Gastrocnemius medialis (tissue), 4 donors: ENCODE data around the gene GEMIN7. TPM values are rescaled to one million over a fixed set of nuclear protein-coding genes. Genes with fewer than 3 reads are reported as not detected.

Experiments
- ATAC-seq, 2 donors: fragments of 150-250 bp; one replicate each; pipeline ENCODE4 v1.9.1; 2016
- DNase-seq, 2 donors: peaks; one replicate each; pipeline ENCODE4 v3.0.0-alpha.2; 2019
- H3K27ac ChIP-seq, 4 donors: fragments of 200-600 bp; sonication (generic); 1 replicate in 1 of 4; 2 replicates in 3 of 4; pipeline ENCODE4 v1.5.1; 2016 to 2018; ENCODE audit warnings: mild to moderate bottlenecking in 2 of 4, moderate library complexity in 1 of 4
- H3K27me3 ChIP-seq, 3 donors: fragments of 200-600 bp; sonication (generic) in 2 of 3; 1 replicate in 1 of 3; 2 replicates in 2 of 3; pipeline versions ENCODE4 v1.5.1 to v1.6.0; 2016 to 2019; ENCODE audit warnings: mild to moderate bottlenecking in 1 of 3, moderate library complexity in 1 of 3
- H3K36me3 ChIP-seq, 2 donors: fragments of 200-600 bp; sonication (generic) in 1 of 2; one replicate each; pipeline ENCODE4 v1.5.1; 2017 to 2018
- H3K4me1 ChIP-seq, 2 donors: fragments of 200-600 bp; sonication (generic) in 1 of 2; one replicate each; pipeline ENCODE4 v1.5.1; 2016 to 2017; ENCODE audit warnings: mild to moderate bottlenecking in 2 of 2
- H3K4me3 ChIP-seq, 4 donors: fragments of 200-600 bp; sonication (generic) in 3 of 4; 1 replicate in 1 of 4; 2 replicates in 3 of 4; pipeline ENCODE4 v1.5.1; 2016 to 2019; ENCODE audit warnings: mild to moderate bottlenecking in 2 of 4
- H3K9me3 ChIP-seq, 3 donors: fragments of 200-600 bp; sonication (generic) in 2 of 3; 1 replicate in 1 of 3; 2 replicates in 2 of 3; pipeline ENCODE4 v1.5.1; 2016 to 2019
- CTCF ChIP-seq, 5 experiments: fragments of 450-650 bp in 3 of 5; fragments of 200-600 bp in 2 of 5; sonication (generic) in 2 of 5; IDR thresholded peaks in 4 of 5; conservative IDR thresholded peaks in 1 of 5; 1 replicate in 4 of 5; 2 replicates in 1 of 5; pipeline ENCODE4 v1.5.1; 2016 to 2019; ENCODE audit warnings: antibody characterized with exemption in 5 of 5, mild to moderate bottlenecking in 3 of 5, moderate library complexity in 3 of 5
- POLR2A ChIP-seq, 2 donors: fragments of 450-650 bp; IDR thresholded peaks; one replicate each; pipeline ENCODE4 v1.6.1; 2017; ENCODE audit warnings: antibody characterized with exemption in 2 of 2, mild to moderate bottlenecking in 2 of 2, moderate library complexity in 2 of 2
- in situ Hi-C, 4 donors: fragments of 200-750 bp; cut with MboI; loops; one replicate each; pipeline versions ENCODE4 v1.15.0 to v1.8.0; 2017; ENCODE audit warnings: low sequenced_read_pairs in 4 of 4
- intact Hi-C: fragments of 100-400 bp; cut with DNase I; formaldehyde crosslinking; loops from one replicate; pipeline ENCODE4 v1.15.1; 2023; ENCODE audit warnings: low total_unique reads
- total RNA-seq, 4 donors: library from RNA; depleted of rRNA; stranded (reverse); fragments of >200 nt; gene quantifications; one replicate each; pipeline versions ENCODE4 v1.1.0 to v1.2.3, GENCODE V29; 2016

The GEMIN7 gene
- total RNA-seq, 4 donors from 2014 or later = 18.6 to 33.4 (median 27.9) TPM

GRCh38 chr19:45076851-45077730 lies 2.0 kb upstream of the GEMIN7 start:
- intact Hi-C loops (no loop called here), in situ Hi-C loops (no loop called here)
- peak overlapping the region; percentile 42 to 69 (median 60) for H3K27ac ChIP-seq
- peaks cover 0 to under 1% of the 10 kb centered on the region in 2 donors for H3K36me3 ChIP-seq
- peaks cover 21 to 22% of the 10 kb centered on the region in 2 donors for H3K4me1 ChIP-seq
- H3K4me3 ChIP-seq = peak overlapping the region; percentile 24 to 63 (median 54)
- ATAC-seq (no peak), DNase-seq (no peak)
- TF ChIP-seq POLR2A (IDR thresholded peaks at IDR 0.05) (no peak), CTCF (IDR thresholded peaks at IDR 0.05 in 4 of 5, conservative IDR thresholded peaks at IDR 0.05 in 1 of 5) (no peak)
- no peaks in the 10 kb centered on the region for H3K27me3 ChIP-seq
- H3K9me3 ChIP-seq = no peaks in the 10 kb centered on the region

GRCh38 chr19:45078390-45079062 lies 534 bp upstream of the GEMIN7 start:
- in situ Hi-C loops (no loop called here), intact Hi-C loops (loop anchor here (2.0 kb wide), 2 partner anchors 14 to 40 kb away; partner anchors contain the start of genes CLASRP and PPP1R37)
- Histone ChIP-seq H3K4me1 (peaks cover 21 to 22% of the 10 kb centered on the region in 2 donors), H3K9me3 (no peaks in the 10 kb centered on the region), H3K4me3 (peak overlapping the region; percentile 77 to 95 (median 86)), H3K36me3 (peaks cover 0 to 9% of the 10 kb centered on the region in 2 donors), H3K27ac (peak overlapping the region; percentile 84 to 95 (median 90)), H3K27me3 (no peaks in the 10 kb centered on the region)
- no peak for DNase-seq
- TF ChIP-seq POLR2A (IDR thresholded peaks at IDR 0.05) = no peak
- no peak for TF ChIP-seq CTCF (IDR thresholded peaks at IDR 0.05 in 4 of 5, conservative IDR thresholded peaks at IDR 0.05 in 1 of 5)
- no peak for ATAC-seq

GRCh38 chr19:45079911-45080370 lies 881 bp downstream of the GEMIN7 start:
- Histone ChIP-seq H3K27ac (peak overlapping the region; percentile 84 to 95 (median 90)), H3K27me3 (no peaks in the 10 kb centered on the region), H3K36me3 (peaks cover 0 to 15% of the 10 kb centered on the region in 2 donors), H3K9me3 (no peaks in the 10 kb centered on the region), H3K4me1 (peaks cover 20 to 22% of the 10 kb centered on the region in 2 donors), H3K4me3 (peak overlapping the region; percentile 77 to 95 (median 86))
- intact Hi-C loops (loop anchor here (2.0 kb wide), 2 partner anchors 13 to 41 kb away; partner anchors contain the start of genes CLASRP and PPP1R37), in situ Hi-C loops (no loop called here)
- DNase-seq (no peak), ATAC-seq (no peak)
- TF ChIP-seq POLR2A (IDR thresholded peaks at IDR 0.05) = no peak
- TF ChIP-seq CTCF (IDR thresholded peaks at IDR 0.05 in 4 of 5, conservative IDR thresholded peaks at IDR 0.05 in 1 of 5) = no peak

GRCh38 chr19:45082170-45082569 lies 3.1 kb downstream of the GEMIN7 start:
- TF ChIP-seq POLR2A (IDR thresholded peaks at IDR 0.05) = no peak
- no peak for TF ChIP-seq CTCF (IDR thresholded peaks at IDR 0.05 in 4 of 5, conservative IDR thresholded peaks at IDR 0.05 in 1 of 5)
- Histone ChIP-seq H3K9me3 (no peaks in the 10 kb centered on the region), H3K4me1 (peaks cover 13 to 14% of the 10 kb centered on the region in 2 donors), H3K27me3 (no peaks in the 10 kb centered on the region), H3K4me3 (no peak overlapping the region), H3K27ac (no peak overlapping the region), H3K36me3 (peaks cover 0 to 18% of the 10 kb centered on the region in 2 donors)
- intact Hi-C loops = no loop called here
- in situ Hi-C loops = no loop called here
- ATAC-seq (no peak), DNase-seq (no peak)
